Spleen (tissue), 7 donors: ENCODE measurements around the gene CCDC102B.

Source experiments
- CTCF ChIP-seq, 11 experiments: fragments of 200-600 bp in 7 of 11; fragments of 450-650 bp in 4 of 11; sonication (generic) in 4 of 11; IDR thresholded peaks in 8 of 11; conservative IDR thresholded peaks in 3 of 11; 1 replicate in 7 of 11; 2 replicates in 4 of 11; pipeline versions ENCODE4 v1.4.0 to v1.8.0; 2016 to 2021; ENCODE audit warnings: antibody characterized with exemption in 11 of 11, inconsistent platforms in 4 of 11, mild to moderate bottlenecking in 1 of 11
- POLR2AphosphoS5 ChIP-seq, 3 donors: sonication (generic); formaldehyde crosslinking; IDR thresholded peaks; one replicate each; pipeline ENCODE4 v1.5.1; 2017; ENCODE audit warnings: antibody characterized with exemption in 3 of 3
- donor health status: DM: no; HTN: no; CAD: no; lungs with moderate emphysema.
- donor health status: DM: no; HTN: no; CAD: no.
- donor health status: DM: no; HTN: no; CAD: no.

GRCh38 chr18:68928762-68929675 is 131.1 kb downstream of the CCDC102B start:
- no peak for TF ChIP-seq POLR2AphosphoS5 (IDR thresholded peaks at IDR 0.05)
- no peak for TF ChIP-seq CTCF (IDR thresholded peaks at IDR 0.05 in 8 of 11, conservative IDR thresholded peaks at IDR 0.05 in 3 of 11)
